Muscle of leg (tissue), 11 donors: ENCODE results near the gene COX6A1. TPM values are rescaled to one million over a fixed set of nuclear protein-coding genes. Genes with fewer than 3 reads are reported as not detected.

Experiments used
- DNase-seq: peaks from one replicate; pipeline ENCODE4 v3.0.0; 2013
- H3K27ac ChIP-seq: one replicate; pipeline ENCODE4 v1.5.1; 2013; ENCODE audit warnings: mild to moderate bottlenecking, low read length, control low read depth
- H3K27me3 ChIP-seq: one replicate; pipeline ENCODE4 v1.6.1; 2013; ENCODE audit warnings: low read length; ENCODE audit not compliant: control insufficient read depth, insufficient read depth
- H3K36me3 ChIP-seq: one replicate; pipeline ENCODE4 v1.6.1; 2013; ENCODE audit warnings: low read length; ENCODE audit not compliant: control insufficient read depth, insufficient read depth
- H3K4me1 ChIP-seq: one replicate; pipeline ENCODE4 v1.6.1; 2013; ENCODE audit warnings: low read length; ENCODE audit not compliant: control insufficient read depth, insufficient read depth
- H3K4me3 ChIP-seq: one replicate; pipeline ENCODE4 v1.5.1; 2013; ENCODE audit warnings: low read length, control low read depth
- H3K9me3 ChIP-seq: replicated peaks from 2 replicates; pipeline ENCODE4 v1.6.1; 2013; ENCODE audit warnings: low read depth, low read length; ENCODE audit not compliant: control insufficient read depth
- WGBS: methylation state at CpG from one replicate; pipeline ENCODE4 v1.1.5; 2013; ENCODE audit warnings: missing lambda C conversion rate; ENCODE audit not compliant: insufficient coverage; 5-methylcytosine and 5-hydroxymethylcytosine counted together
- polyA plus RNA-seq, 8 donors: library from polyadenylated mRNA; unstranded; fragments of 120-200 nt; gene quantifications; one replicate each; pipeline versions ENCODE4 v1.2.1 to v1.2.3, GENCODE V29; 2013; ENCODE audit warnings: inconsistent platforms in 1 of 8, low replicate concordance in 1 of 8; ENCODE audit not compliant: insufficient read length in 8 of 8, insufficient read depth in 1 of 8
- total RNA-seq: library from RNA; stranded (reverse); fragments of 120-200 nt; gene quantifications from one replicate; pipeline ENCODE4 v1.2.4, GENCODE V29; 2013

The COX6A1 gene
- total and polyA plus RNA-seq, 9 donors = 105 to 211 (median 133) TPM

DNA sequence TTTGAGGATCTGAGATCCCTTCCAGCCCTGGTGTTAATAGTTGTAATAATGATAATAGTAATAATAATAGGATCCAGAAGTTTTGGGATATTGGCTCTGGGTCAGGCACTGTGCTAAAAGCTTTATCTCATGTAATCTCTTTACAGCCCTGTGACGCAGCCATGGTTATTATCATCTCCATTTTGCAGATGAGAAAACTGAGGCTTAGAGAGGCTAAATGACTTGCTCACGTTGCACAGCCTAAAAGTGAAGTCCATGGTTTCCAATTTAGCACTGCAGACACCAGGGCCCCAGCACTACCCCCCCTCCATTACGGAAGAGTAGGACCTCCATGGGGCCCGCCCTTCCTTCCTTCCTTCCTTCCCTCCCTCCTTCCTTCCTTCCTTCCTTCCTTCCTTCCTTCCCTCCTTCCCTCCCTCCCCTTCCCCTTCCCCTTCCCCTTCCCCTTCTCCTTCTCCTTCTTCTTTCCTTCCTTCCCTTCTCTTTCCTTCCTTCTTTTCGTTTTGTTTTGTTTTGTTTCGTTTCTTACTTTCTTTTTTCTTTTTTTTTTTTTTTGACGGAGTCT, 14.9 kb upstream of the COX6A1 start:
- Histone ChIP-seq H3K4me3 (no peak overlapping the region), H3K36me3 (no peaks in the 10 kb centered on the region), H3K27me3 (no peaks in the 10 kb centered on the region), H3K9me3 (no peaks in the 10 kb centered on the region), H3K27ac (no peak overlapping the region), H3K4me1 (no peaks in the 10 kb centered on the region)
- 88% methylated on average over 4 of the region's 7 CpGs for WGBS
- no peak for DNase-seq

- no CpG with 5 or more reads among the region's 3 CpGs for WGBS
- Histone ChIP-seq H3K4me1 (peaks cover 3% of the 10 kb centered on the region), H3K27me3 (peaks cover 4% of the 10 kb centered on the region), H3K36me3 (no peaks in the 10 kb centered on the region), H3K4me3 (no peak overlapping the region), H3K27ac (no peak overlapping the region), H3K9me3 (no peaks in the 10 kb centered on the region)
- DNase-seq = no peak
Measured at GRCh38 chr12:120425797-120426196, 12.1 kb upstream of the COX6A1 start.

- H3K27me3 ChIP-seq = peaks cover 6% of the 10 kb centered on the region
- H3K4me1 ChIP-seq = peaks cover 3% of the 10 kb centered on the region
- 85% methylated on average over 4 of the region's 8 CpGs for WGBS
- no peak overlapping the region for H3K4me3 ChIP-seq
- no peak for DNase-seq
- H3K9me3 ChIP-seq = no peaks in the 10 kb centered on the region
- no peaks in the 10 kb centered on the region for H3K36me3 ChIP-seq
- H3K27ac ChIP-seq = no peak overlapping the region
Measured at GRCh38 chr12:120428597-120429229, 9.2 kb upstream of the COX6A1 start.

GRCh38 chr12:120429368-120429767, 8.5 kb upstream of the COX6A1 start:
- H3K36me3 ChIP-seq = no peaks in the 10 kb centered on the region
- 55% methylated on average over 7 of the region's 7 CpGs for WGBS
- no peak overlapping the region for H3K27ac ChIP-seq
- H3K27me3 ChIP-seq = peaks cover 6% of the 10 kb centered on the region
- DNase-seq = no peak
- peaks cover 3% of the 10 kb centered on the region for H3K4me1 ChIP-seq
- no peaks in the 10 kb centered on the region for H3K9me3 ChIP-seq
- H3K4me3 ChIP-seq = no peak overlapping the region

GRCh38 chr12:120432772-120433525, 5.0 kb upstream of the COX6A1 start:
- Histone ChIP-seq H3K4me3 (no peak overlapping the region), H3K36me3 (no peaks in the 10 kb centered on the region), H3K27me3 (peaks cover 6% of the 10 kb centered on the region), H3K27ac (no peak overlapping the region), H3K4me1 (peaks cover 6% of the 10 kb centered on the region), H3K9me3 (no peaks in the 10 kb centered on the region)
- 55% methylated on average over 7 of the region's 10 CpGs for WGBS
- DNase-seq = no peak

DNA sequence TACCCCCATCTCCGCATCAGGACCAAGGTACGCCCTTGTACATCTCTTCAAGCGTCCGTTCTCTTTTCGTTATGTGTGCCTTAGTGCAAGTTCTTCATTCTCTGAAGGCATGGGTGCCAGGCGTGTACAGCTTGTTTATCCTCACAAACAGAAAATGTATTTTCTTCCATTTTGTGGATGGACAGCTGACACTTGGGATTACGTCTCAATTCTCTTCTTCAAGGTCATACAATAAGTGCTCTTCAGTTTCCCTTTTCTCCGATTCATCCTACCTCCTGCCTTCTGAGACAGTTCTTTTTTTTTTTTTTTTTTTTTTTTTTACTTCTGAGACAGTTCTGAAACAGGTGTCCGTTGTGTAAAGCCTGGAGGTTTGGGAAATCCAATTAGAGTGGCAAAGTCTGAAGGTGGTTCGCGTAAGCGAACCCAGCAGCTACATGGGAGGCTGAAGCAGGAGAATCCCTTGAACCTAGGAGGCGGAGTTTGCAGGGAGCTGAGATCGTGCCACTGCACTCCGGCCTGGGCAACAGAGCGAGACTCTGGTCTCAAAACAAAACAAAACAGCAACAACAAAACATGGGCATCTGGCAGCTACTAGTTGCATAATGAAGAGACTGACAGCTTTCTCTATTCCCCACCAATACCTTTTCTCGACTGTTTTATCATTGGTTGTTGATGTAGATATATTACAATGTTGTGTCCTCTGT, 734 bp downstream of the COX6A1 start:
- peak overlapping the region; percentile 84 for H3K4me3 ChIP-seq
- no peaks in the 10 kb centered on the region for H3K27me3 ChIP-seq
- DNase-seq = no peak
- peaks cover 13% of the 10 kb centered on the region for H3K4me1 ChIP-seq
- H3K36me3 ChIP-seq = peaks cover 25% of the 10 kb centered on the region
- H3K27ac ChIP-seq = peak overlapping the region; percentile 86
- no peaks in the 10 kb centered on the region for H3K9me3 ChIP-seq
- 20% methylated on average over 10 of the region's 17 CpGs for WGBS

- no CpG with 5 or more reads among the region's 6 CpGs for WGBS
- H3K9me3 ChIP-seq = no peaks in the 10 kb centered on the region
- no peak overlapping the region for H3K4me3 ChIP-seq
- peaks cover 36% of the 10 kb centered on the region for H3K36me3 ChIP-seq
- DNase-seq = peak; percentile 47
- H3K27me3 ChIP-seq = no peaks in the 10 kb centered on the region
- H3K4me1 ChIP-seq = peaks cover 13% of the 10 kb centered on the region
- H3K27ac ChIP-seq = no peak overlapping the region
Measured at GRCh38 chr12:120439646-120440247, 1.8 kb downstream of the COX6A1 start.

- Histone ChIP-seq H3K27me3 (no peaks in the 10 kb centered on the region), H3K27ac (no peak overlapping the region), H3K9me3 (no peaks in the 10 kb centered on the region), H3K4me1 (peaks cover 14% of the 10 kb centered on the region), H3K36me3 (peaks cover 34% of the 10 kb centered on the region), H3K4me3 (no peak overlapping the region)
- no CpG with 5 or more reads among the region's 2 CpGs for WGBS
- DNase-seq = no peak
Measured at GRCh38 chr12:120444676-120445075, 6.8 kb downstream of the COX6A1 start.

GRCh38 chr12:120445911-120446843, 8.3 kb downstream of the COX6A1 start, which contains the start of the genes GATC and TRIAP1:
TSS of gene GATC (plus strand) at chr12:120446444. CDS start at chr12:120446481, 37 bp downstream.
TSS of gene TRIAP1 (minus strand) at chr12:120446384. CDS start at chr12:120446372, 12 bp downstream.
- Histone ChIP-seq H3K36me3 (peaks cover 22% of the 10 kb centered on the region), H3K27ac (peak within 1 kb of the TSS; percentile 91), H3K4me1 (peaks cover 14% of the 10 kb centered on the region), H3K27me3 (no peaks in the 10 kb centered on the region), H3K9me3 (no peaks in the 10 kb centered on the region), H3K4me3 (peak within 1 kb of the TSS; percentile 100)
- peak; percentile 92 for DNase-seq
- 0% methylated on average over 63 of the region's 73 CpGs for WGBS
